GM19238 (cell line): ENCODE data around the gene TNFAIP8.
"Not testable (repeated sequence)": the region's sequence is repeated elsewhere in the genome, so short reads cannot be mapped to it uniquely, and the experiment has no call there.

Experiments
- DNase-seq: peaks from one replicate; pipeline ENCODE4 v3.0.0; 2011; ENCODE audit warnings: low spot score; ENCODE audit not compliant: insufficient read length

TNFAIP8 gene

DNA sequence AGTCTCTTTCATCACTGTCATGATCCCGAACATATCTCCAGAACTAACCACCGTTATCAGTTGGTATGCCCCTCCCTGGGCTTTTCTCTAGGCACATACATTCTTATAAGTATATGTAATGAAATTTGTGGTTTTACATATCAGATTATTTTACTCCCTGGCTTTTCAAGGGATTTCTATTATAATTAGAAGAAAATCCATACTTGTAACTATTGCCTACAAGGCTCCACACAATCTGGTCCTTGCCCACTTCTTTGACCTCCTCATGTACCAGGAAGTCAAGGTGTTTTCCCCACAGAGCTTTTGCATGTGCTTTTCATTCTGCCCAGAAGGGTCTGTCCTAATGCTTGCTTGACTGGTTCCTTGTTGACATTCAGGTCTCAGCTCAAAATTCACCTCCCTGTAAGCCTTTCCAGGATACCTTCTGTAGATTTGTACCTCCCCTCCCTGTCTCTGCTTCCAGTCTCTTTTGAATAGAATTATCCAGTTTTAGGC lies 62.8 kb downstream of the TNFAIP8 start:
- no peak for DNase-seq

GRCh38 chr5:119420169-119420568 lies 64.3 kb downstream of the TNFAIP8 start:
- no peak for DNase-seq

DNA sequence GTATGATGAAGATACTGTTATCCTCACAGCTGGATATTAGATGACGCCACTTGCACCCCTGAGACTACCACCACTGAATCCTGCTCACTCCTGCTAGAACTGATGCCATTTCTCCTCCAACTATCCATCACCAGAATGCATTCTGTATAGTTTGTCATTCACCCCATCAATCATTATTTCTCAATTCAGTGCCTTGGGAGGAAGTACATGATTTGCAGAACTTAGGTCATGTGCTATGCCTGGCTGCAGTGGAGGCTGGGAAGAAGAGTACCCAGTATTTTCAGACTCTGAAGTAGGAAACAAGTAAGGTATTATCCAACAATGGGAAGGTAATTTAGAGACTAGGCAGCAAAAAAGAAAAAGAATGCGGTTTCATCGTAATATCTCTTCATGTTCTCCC lies 70.2 kb downstream of the TNFAIP8 start:
- DNase-seq: no peak

GRCh38 chr5:119427060-119427459 lies 71.2 kb downstream of the TNFAIP8 start:
- no peak for DNase-seq

GRCh38 chr5:119427596-119427995 lies 71.8 kb downstream of the TNFAIP8 start:
- not testable (repeated sequence) for DNase-seq

GRCh38 chr5:119428166-119428565 lies 72.3 kb downstream of the TNFAIP8 start:
- not testable (repeated sequence) for DNase-seq

DNA sequence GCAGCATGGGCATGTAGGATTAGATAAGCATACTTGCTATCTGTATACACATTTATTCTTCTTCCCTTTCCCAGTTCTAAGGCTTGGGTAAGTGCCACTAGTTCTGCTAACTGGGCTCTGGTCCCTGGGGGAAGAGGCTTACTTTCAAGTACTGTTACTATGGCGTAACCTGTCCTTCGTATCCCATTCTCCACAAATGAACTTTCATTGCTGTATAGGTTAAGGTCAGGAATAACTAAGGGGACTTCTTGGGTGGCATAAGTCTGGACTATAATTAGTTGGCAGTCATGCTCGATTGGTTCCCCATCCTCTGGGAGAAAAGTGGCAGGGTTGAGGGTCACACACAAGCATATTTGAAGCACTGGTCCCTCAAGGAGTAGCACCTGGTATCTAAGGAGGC lies 72.8 kb downstream of the TNFAIP8 start:
- not testable (repeated sequence) for DNase-seq

DNA sequence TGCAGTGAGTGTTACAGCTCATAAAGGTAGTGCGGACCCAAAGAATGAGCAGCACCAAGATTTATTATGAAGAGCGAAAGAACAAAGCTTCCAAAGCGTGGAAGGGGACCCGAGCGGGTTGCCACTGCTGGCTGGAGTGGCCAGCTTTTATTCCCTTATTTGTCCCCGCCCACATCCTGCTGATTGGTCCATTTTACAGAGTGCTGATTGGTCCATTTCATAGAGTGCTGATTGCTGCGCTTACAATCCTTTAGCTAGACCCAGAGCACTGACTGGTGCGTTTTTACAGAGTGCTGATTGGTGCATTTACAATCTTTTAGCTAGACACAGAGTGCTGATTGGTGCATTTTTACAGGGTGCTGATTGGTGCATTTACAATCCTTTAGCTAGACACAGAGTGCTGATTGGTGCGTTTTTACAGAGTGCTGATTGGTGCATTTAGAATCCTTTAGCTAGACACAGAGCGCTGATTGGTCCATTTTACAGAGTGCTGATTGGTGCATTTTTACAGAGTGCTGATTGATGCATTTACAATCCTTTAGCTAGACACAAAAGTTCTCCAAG lies 76.9 kb downstream of the TNFAIP8 start:
- not testable (repeated sequence) for DNase-seq

GRCh38 chr5:119435436-119436132 lies 79.8 kb downstream of the TNFAIP8 start:
- no peak for DNase-seq

DNA sequence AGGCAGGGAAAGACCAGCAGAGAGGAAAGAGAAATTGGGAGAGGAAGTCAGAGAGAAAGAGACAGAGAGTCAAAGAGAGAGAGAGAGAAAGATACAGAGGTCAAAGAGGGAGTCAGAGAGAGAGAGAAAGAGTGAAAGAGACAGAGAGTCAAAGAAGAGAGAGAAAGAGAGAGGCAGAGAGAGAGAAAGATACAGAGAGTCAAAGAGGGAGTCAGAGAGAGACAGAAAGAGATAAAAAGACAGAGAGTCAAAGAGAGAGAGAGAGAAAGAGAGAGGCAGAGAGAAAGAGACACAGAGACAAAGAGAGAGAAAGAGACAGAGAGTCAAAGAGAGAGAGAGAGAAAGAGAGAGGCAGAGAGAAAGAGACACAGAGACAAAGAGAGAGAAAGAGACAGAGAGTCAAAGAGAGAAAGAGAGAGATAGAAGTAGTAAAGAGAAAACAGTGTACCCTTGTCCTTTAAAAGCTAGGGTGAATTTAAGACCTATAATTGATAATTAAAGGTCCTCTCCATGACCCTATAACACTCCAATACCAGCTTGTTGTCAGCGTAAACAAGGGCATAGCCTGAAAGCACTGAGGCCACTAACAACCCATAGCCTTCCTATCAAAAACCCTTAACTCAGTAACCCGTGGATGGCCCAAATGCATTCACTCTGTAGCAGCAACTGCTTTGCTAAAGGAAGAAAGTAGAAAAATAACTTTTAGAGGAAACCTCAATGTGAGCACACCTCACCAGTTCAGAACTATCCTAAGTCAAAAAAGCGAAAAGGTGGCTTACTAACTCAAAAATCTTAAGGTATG lies 82.2 kb downstream of the TNFAIP8 start:
- not testable (repeated sequence) for DNase-seq

DNA sequence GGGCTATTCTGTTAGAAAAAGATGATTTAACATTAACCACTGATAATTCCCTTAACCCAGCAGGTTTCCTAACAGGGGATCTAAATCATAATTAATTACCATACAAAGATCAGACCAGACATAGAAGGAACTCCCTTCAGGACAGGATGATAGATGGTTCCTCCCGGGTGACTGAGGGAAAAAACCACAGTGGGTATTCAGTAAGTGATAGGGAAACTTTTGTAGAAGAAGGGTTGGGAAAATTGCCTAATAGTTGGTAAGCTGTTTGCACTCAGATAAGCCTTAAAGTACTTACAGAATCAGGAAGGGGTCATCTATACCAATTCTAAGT lies 82.7 kb downstream of the TNFAIP8 start:
- not testable (repeated sequence) for DNase-seq

GRCh38 chr5:119439140-119439631 lies 83.4 kb downstream of the TNFAIP8 start:
- DNase-seq: no peak

DNA sequence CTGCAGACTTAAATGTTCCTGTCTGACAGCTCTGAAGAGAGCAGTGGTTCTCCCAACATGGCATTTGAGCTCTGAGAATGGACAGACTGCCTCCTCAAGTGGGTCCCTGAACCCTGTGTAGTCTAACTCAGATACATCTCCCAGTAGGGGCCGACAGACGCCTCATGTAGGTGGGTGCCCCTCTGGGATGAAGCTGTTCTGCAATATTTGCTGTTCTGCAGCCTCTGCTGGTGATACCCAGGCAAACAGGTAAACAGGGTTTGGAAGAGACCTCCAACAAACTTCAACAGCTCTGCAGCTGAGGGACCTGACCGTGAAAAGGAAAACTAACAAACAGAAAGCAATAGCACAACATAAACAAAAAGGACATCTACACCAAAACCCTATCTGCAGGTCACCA lies 83.8 kb downstream of the TNFAIP8 start:
- not testable (repeated sequence) for DNase-seq

- DNase-seq: not testable (repeated sequence)
Measured at GRCh38 chr5:119444643-119445042, 88.8 kb downstream of the TNFAIP8 start.

DNA sequence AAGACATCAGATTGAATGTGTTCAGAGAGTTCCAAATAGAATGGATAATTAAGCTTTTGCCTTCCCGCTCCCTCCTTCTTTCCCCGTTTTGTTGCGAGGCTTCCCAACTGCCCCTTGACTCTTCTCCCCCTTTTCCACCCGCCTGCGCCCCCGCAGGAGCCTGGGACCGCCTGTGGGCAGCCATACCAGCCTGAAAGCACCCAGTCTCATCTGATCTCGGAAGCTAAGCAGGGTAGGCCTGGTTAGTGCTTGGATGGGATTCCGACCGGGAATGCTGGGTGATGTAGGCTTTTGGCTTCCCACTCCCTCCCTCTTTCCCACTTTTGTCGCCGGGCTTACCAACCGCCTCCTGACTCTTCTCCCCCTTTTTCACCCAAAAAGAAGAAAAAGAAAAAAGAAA lies 89.7 kb downstream of the TNFAIP8 start:
- DNase-seq: no peak
